Measurements from ENCODE around the gene FKBP7.
"Not testable (repeated sequence)": the region's sequence is repeated elsewhere in the genome, so short reads cannot be mapped to it uniquely, and the experiment has no call there.

FKBP7 gene

GRCh38 chr2:178449700-178450523 lies 28.5 kb downstream of the FKBP7 start:
- no peak for DNase-seq (ENCODE audit: low read depth)

GRCh38 chr2:178448968-178449661 lies 29.3 kb downstream of the FKBP7 start:
- DNase-seq (ENCODE audit: low read depth): no peak

GRCh38 chr2:178441426-178441825 lies 37.0 kb downstream of the FKBP7 start:
- DNase-seq (ENCODE audit: low read depth): no peak

GRCh38 chr2:178436662-178437061 lies 41.7 kb downstream of the FKBP7 start:
- no peak for DNase-seq (ENCODE audit: low read depth)

GRCh38 chr2:178429336-178429735 lies 49.1 kb downstream of the FKBP7 start:
- no peak for DNase-seq (ENCODE audit: low read depth)

- DNase-seq (ENCODE audit: low read depth): no peak
These were observed 50.0 kb downstream of the FKBP7 start for GRCh38 chr2:178428396-178428806.

- DNase-seq (ENCODE audit: low read depth): no peak
These were observed 50.9 kb downstream of the FKBP7 start for GRCh38 chr2:178427458-178427857.

GRCh38 chr2:178426388-178426787 lies 52.0 kb downstream of the FKBP7 start:
- no peak for DNase-seq (ENCODE audit: low read depth)

GRCh38 chr2:178425255-178425827 lies 53.1 kb downstream of the FKBP7 start:
- no peak for DNase-seq (ENCODE audit: low read depth)

- not testable (repeated sequence) for DNase-seq (ENCODE audit: low read depth)
These were observed 54.7 kb downstream of the FKBP7 start for GRCh38 chr2:178423746-178424145.

GRCh38 chr2:178422097-178422496 lies 56.3 kb downstream of the FKBP7 start:
- DNase-seq (ENCODE audit: low read depth): no peak

- DNase-seq (ENCODE audit: low read depth): no peak
These were observed 57.9 kb downstream of the FKBP7 start for GRCh38 chr2:178420463-178420999.

GRCh38 chr2:178419123-178419522 lies 59.3 kb downstream of the FKBP7 start:
- no peak for DNase-seq (ENCODE audit: low read depth)

GRCh38 chr2:178418426-178418825 lies 60.0 kb downstream of the FKBP7 start:
- no peak for DNase-seq (ENCODE audit: low read depth)

- DNase-seq (ENCODE audit: low read depth): no peak
These were observed 60.5 kb downstream of the FKBP7 start for GRCh38 chr2:178417916-178418315.

- DNase-seq (ENCODE audit: low read depth): no peak
These were observed 62.4 kb downstream of the FKBP7 start for GRCh38 chr2:178415979-178416378.

GRCh38 chr2:178414266-178415247 lies 63.8 kb downstream of the FKBP7 start:
- DNase-seq (ENCODE audit: low read depth): peak; percentile 47
